Astrocyte of the hippocampus (primary cell): ENCODE data around the gene ATP2B2.

Source experiments
- DNase-seq: peaks from one replicate; pipeline ENCODE4 v3.0.0; 2011; ENCODE audit warnings: low read depth, low spot score

Gene ATP2B2

DNA sequence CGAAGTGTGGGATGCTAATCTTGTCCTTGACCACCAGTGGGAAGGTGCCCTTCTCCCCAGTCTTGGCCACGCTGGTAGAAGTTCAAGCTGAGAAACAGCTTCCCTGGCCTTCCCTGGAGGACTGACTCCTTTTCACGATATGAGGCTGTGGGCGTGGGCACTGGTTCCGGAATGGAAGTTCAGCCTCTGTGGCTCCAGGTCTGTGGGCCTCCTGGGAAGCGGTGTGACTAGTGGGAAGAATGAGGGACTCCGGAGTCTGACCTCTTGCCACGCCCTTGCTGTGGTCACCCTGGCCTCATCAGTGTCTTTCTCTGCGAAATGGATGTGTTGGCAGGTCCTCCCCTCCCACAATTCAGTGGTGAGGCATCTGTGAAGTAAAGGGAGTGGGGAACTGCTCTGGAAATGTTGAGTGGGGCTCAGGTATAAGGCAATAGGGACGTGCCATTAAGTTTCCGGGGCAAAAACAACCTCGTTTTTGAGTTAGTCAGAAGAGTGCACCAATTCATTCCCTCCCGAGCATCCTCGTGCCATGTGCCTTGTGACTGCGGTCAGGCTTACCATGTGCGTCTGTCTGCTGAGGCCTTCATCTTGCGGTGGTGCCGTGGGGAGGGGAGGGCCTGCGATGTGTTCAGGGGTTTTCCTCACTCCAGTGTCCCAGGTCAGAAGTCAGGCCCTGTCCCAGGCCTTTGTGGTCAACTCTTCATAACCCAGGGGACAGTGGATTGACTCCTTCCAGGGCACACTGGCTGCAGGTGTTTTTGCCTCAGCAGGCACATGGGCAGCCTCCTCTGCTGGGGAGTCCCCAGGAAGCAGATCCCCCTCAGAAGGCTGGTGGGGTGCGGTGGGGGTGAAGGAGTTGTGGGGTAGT is 172.7 kb downstream of the ATP2B2 start:
- DNase-seq = no peak

DNA sequence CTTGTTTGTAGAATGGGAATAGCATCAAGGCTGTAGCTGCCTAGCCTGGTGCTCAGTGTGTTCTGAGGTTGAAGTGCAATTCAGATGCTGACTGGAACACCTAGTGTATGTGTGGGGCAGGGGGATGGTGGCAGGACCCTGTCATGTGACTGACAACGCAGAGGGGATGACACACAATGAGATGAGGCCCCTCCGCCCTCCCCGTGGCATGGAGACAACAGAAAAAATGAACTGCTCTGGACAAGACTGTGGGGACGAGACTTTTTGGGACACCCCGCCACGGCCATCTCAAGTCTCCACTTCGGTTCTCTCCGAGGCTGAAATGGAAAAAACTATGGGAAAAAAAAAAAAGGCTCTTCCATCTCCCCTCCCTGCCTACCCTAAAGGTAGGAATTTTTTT is 174.1 kb downstream of the ATP2B2 start:
- DNase-seq = no peak

DNA sequence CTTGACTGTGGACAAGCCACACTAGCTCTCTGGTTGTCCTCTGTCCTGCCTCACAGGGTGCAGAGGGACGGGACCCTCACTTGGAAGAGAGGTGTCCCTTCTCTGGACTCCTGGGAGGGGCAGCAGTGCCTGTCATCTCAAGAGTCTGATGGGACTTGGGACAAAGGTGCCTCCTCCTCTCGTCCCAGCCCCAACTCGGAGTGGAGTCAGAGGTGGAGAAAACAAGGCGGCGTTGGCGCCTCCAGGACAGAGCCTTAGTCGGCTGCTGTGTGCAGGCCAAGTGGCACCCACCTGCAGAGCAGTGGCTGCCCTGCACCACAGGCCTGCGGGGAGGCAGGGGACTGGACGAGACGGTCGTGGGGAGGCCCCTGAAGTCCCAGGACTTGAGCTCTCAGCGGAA is 175.1 kb downstream of the ATP2B2 start:
- DNase-seq = no peak

- no peak for DNase-seq
These were observed 175.8 kb downstream of the ATP2B2 start for GRCh38 chr3:10329495-10330015.

- DNase-seq = no peak
These were observed 176.8 kb downstream of the ATP2B2 start for GRCh38 chr3:10328460-10329071.

GRCh38 chr3:10327592-10327991 is 177.8 kb downstream of the ATP2B2 start:
- no peak for DNase-seq

GRCh38 chr3:10322352-10322710 is 183.1 kb downstream of the ATP2B2 start:
- DNase-seq = no peak

- no peak for DNase-seq
These were observed 183.6 kb downstream of the ATP2B2 start for GRCh38 chr3:10321630-10322351.

- DNase-seq = no peak
These were observed 185.1 kb downstream of the ATP2B2 start for GRCh38 chr3:10320320-10320677.

- DNase-seq = no peak
These were observed 185.6 kb downstream of the ATP2B2 start for GRCh38 chr3:10319804-10320203.

GRCh38 chr3:10319251-10319650 is 186.1 kb downstream of the ATP2B2 start:
- DNase-seq = no peak

DNA sequence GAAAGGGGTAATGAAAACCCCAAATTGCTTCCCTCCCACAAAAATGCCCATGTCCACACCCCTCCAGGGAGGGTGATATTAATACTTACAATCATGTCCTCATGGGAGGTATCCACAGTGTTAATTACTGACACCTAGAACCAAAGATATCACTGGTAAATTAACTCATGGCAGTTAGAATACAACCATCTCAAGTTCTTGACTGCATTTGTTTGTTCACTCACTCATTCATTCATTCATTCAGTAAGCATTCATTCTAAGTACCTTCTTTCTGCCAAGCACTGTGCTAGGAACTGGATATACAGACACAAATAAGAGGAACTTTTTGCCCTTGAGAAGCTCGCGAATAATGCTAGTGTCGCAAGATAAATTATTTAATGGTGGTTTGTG is 187.4 kb downstream of the ATP2B2 start:
- DNase-seq = no peak

GRCh38 chr3:10317311-10317960 is 187.9 kb downstream of the ATP2B2 start:
- DNase-seq = no peak

DNA sequence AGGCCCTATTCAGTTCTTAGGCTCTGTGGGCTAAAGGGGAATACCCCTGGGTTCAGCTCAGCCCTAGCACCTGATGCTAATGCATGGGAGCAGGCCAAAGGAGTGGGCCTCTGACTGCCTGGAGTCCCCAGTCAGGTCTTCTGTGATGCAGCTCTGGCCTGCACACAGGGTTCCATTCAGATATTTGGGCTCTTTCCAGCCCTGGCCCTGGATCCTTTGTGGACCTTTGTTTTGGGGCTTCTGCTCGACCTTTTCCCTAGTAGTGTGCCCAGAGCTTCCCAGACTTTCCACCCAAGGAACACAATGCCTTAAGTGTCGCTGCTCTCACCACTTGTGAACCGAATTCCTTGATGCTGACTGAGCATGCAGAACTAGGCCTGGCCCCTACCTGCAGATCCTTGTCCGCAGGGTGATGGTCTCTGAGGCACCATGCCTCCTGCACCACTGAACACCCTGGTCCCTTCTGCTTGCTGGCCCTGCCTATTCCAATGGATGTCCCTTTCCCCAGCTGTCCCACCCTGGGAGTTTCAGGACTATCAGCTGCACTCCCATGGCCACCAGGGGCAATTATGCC is 189.5 kb downstream of the ATP2B2 start:
- no peak for DNase-seq

DNA sequence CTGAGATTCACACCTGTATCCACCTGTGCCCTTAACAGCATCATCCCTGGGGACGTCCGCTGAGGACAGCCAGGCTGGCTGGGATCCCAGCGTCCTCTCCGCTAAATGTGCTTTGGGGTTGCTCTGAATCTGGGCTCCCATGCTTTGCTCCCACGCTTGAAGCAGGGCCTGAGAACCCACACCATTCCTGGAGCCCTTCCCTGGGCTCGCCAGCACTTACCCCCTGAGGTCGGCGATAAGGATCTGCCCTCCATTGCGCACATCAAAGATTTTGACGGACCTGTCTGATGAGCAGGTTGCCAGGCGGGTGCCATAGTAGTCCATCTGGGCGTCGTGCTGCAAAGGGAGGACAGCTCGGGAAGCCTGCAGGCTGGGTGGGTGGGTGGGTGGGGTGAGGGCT is 190.3 kb downstream of the ATP2B2 start:
- DNase-seq = no peak

DNA sequence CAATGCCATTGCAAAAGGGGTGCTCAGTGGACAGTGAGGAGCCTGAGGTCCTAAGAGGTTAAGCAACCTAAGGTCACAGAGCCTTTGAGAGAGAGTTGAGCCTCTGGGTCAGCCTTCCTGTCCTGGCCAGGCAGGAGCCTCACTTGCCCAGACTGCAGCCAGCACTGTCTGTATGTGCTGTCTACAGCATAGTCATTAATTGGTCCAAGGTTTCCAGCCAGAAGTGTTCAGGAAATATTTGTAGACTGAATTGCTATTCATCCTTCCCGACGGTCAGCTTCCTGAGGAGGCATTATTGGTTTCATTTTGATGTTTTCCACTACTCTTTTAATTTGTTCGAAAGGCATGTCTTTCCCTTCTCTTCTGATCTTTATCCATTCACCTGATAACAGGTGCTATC is 192.5 kb downstream of the ATP2B2 start:
- DNase-seq = no peak

GRCh38 chr3:10312391-10312790 is 193.0 kb downstream of the ATP2B2 start:
- DNase-seq = no peak

- no peak for DNase-seq
These were observed 193.7 kb downstream of the ATP2B2 start for GRCh38 chr3:10311710-10312109.

DNA sequence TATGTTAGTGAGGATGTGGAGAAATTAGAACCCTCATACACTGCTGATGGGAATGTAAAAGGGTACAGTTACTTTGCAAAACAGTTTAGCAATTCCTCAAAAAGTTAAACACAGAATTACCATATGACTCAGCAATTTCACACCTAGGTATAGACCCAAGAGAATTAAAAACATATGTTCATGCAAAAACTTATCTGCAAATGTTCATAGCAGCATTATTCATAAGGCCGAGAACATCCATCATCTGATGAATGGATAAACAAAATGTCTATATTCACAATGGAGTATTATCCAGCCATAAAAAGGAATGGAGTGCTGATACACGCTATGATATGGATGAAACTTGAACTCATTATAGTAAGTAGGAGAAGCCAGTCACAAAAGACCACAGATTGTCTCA is 194.8 kb downstream of the ATP2B2 start:
- no peak for DNase-seq

- DNase-seq = no peak
These were observed 195.7 kb downstream of the ATP2B2 start for GRCh38 chr3:10309736-10310135.

- no peak for DNase-seq
These were observed 196.7 kb downstream of the ATP2B2 start for GRCh38 chr3:10308678-10309077.

- DNase-seq = no peak
These were observed 199.2 kb downstream of the ATP2B2 start for GRCh38 chr3:10306156-10306555.
